CD4-positive, alpha-beta T cell treated with Interleukin-4 for 1 hour (primary cell): ENCODE measurements around the gene NADSYN1.

ENCODE experiments used
- DNase-seq, 2 donors: peaks; one replicate each; pipeline ENCODE4 v3.0.0-alpha.2; 2020 to 2022

NADSYN1 gene

GRCh38 chr11:71474771-71475483 lies 21.9 kb downstream of the NADSYN1 start:
- DNase-seq = no peak

- DNase-seq = no peak
Measured at GRCh38 chr11:71476031-71476430, 23.0 kb downstream of the NADSYN1 start.

- DNase-seq = no peak
Measured at GRCh38 chr11:71476926-71477640, 24.1 kb downstream of the NADSYN1 start.

- DNase-seq = no peak
Measured at GRCh38 chr11:71477641-71478527, 24.9 kb downstream of the NADSYN1 start.

GRCh38 chr11:71478528-71478840 lies 25.5 kb downstream of the NADSYN1 start:
- no peak for DNase-seq

GRCh38 chr11:71481101-71481960 lies 28.3 kb downstream of the NADSYN1 start:
- no peak for DNase-seq

GRCh38 chr11:71482216-71482615 lies 29.2 kb downstream of the NADSYN1 start:
- DNase-seq = no peak

- DNase-seq = no peak
Measured at GRCh38 chr11:71482746-71483364, 29.9 kb downstream of the NADSYN1 start.

GRCh38 chr11:71483692-71484091 lies 30.7 kb downstream of the NADSYN1 start:
- no peak for DNase-seq

GRCh38 chr11:71484248-71485062 lies 31.5 kb downstream of the NADSYN1 start:
- no peak for DNase-seq

- no peak for DNase-seq
Measured at GRCh38 chr11:71485063-71485399, 32.0 kb downstream of the NADSYN1 start.

GRCh38 chr11:71485466-71485865 lies 32.5 kb downstream of the NADSYN1 start:
- no peak for DNase-seq

GRCh38 chr11:71486320-71486719 lies 33.3 kb downstream of the NADSYN1 start:
- no peak for DNase-seq

GRCh38 chr11:71488681-71489270 lies 35.8 kb downstream of the NADSYN1 start:
- DNase-seq = no peak

- DNase-seq = no peak
Measured at GRCh38 chr11:71489311-71490043, 36.5 kb downstream of the NADSYN1 start.

- no peak for DNase-seq
Measured at GRCh38 chr11:71490044-71490730, 37.2 kb downstream of the NADSYN1 start.

- no peak for DNase-seq
Measured at GRCh38 chr11:71490731-71491390, 37.9 kb downstream of the NADSYN1 start.

- no peak for DNase-seq
Measured at GRCh38 chr11:71491531-71491930, 38.5 kb downstream of the NADSYN1 start.

GRCh38 chr11:71491940-71492339 lies 38.9 kb downstream of the NADSYN1 start:
- DNase-seq = no peak
